Mesodermal cell (in vitro differentiated cells): Measurements from ENCODE around the gene NNAT.
"Not testable (repeated sequence)": the region's sequence is repeated elsewhere in the genome, so short reads cannot be mapped to it uniquely, and the experiment has no call there.

Experiments
- H3K27ac ChIP-seq: 2 replicates; pipeline ENCODE4 v1.7.0; 2013; ENCODE audit warnings: mild to moderate bottlenecking, low read depth, low read length, moderate library complexity; ENCODE audit not compliant: severe bottlenecking
- H3K36me3 ChIP-seq: 2 replicates; pipeline ENCODE4 v1.7.1; 2013; ENCODE audit warnings: mild to moderate bottlenecking, low read length, moderate library complexity; ENCODE audit not compliant: control insufficient read depth, insufficient read depth
- H3K4me1 ChIP-seq: one replicate; pipeline ENCODE4 v1.7.1; 2013; ENCODE audit warnings: mild to moderate bottlenecking, low read length; ENCODE audit not compliant: insufficient read depth, control insufficient read depth, poor library complexity, severe bottlenecking
- H3K4me3 ChIP-seq: 2 replicates; pipeline ENCODE4 v1.7.0; 2013; ENCODE audit warnings: low read length, control low read depth, mild to moderate bottlenecking; ENCODE audit not compliant: insufficient read depth, poor library complexity, severe bottlenecking; ENCODE audit errors: extremely low read depth
- H3K9me3 ChIP-seq: 2 replicates; pipeline ENCODE4 v1.7.1; 2013; ENCODE audit warnings: mild to moderate bottlenecking, low read length, moderate library complexity; ENCODE audit not compliant: control insufficient read depth
- WGBS, 2 experiments: methylation state at CpG; one replicate each; pipeline ENCODE4 v1.1.5; 2013; ENCODE audit warnings: missing lambda C conversion rate in 2 of 2; ENCODE audit not compliant: insufficient coverage in 2 of 2; 5-methylcytosine and 5-hydroxymethylcytosine counted together

Gene NNAT

DNA sequence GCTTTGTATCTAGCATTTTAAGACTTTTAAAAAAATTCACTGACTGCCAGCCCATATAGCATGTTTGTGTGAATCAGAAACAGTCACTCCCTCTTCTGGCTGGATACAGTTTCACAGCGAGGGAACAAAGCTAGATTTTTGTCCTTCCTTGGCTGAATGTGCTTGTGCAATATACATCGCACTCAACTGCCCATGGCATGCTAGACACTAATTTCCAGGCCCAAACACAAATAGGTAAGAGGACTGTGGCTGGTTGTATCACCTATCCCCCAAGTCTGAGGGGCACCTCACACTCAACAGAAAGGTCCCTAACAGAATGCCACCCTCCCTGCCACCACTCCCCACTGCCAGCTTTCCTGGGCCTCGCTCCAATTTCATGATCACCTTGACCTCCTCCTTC is 22.8 kb downstream of the NNAT start:
- Histone ChIP-seq H3K4me1 (no peaks in the 10 kb centered on the region), H3K36me3 (no peaks in the 10 kb centered on the region), H3K4me3 (no peak overlapping the region), H3K27ac (no peak overlapping the region), H3K9me3 (no peaks in the 10 kb centered on the region)
- WGBS, 2 experiments = 54 to 63% methylated on average over 2 of the region's 3 CpGs

- no peaks in the 10 kb centered on the region for H3K36me3 ChIP-seq
These were observed 23.3 kb downstream of the NNAT start for GRCh38 chr20:37544386-37544785.

DNA sequence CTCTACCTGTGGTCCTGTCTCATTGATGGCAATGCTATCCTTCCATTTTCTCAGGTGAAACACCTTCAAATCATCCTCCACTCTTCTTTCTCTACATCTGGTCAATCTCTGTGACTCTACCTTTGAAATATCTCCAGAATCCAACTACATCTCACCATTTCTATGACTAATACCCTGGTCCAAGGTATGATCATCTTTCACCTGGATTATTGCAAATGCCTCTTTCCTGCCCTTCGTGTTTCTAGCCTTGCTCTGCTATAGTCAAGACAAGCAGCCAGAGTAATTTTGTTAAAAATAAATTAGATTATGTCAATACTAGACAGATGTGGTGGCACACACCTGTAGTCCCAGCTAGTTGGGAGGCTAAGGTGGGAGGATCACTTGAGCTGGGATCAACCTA is 24.5 kb downstream of the NNAT start:
- Histone ChIP-seq H3K4me1 (no peaks in the 10 kb centered on the region), H3K36me3 (no peaks in the 10 kb centered on the region), H3K4me3 (no peak overlapping the region), H3K27ac (no peak overlapping the region), H3K9me3 (no peaks in the 10 kb centered on the region)
- no CpG with 5 or more reads among the region's 1 CpG for WGBS, 2 experiments

More at GRCh38 chr20:37544386-37544785, 23.3 kb downstream of the NNAT start:
- 71 to 81% methylated on average over 2 of the region's 3 CpGs for WGBS, 2 experiments
- no peak overlapping the region for H3K27ac ChIP-seq
- H3K9me3 ChIP-seq = no peaks in the 10 kb centered on the region
- no peaks in the 10 kb centered on the region for H3K4me1 ChIP-seq
- H3K4me3 ChIP-seq = no peak overlapping the region

DNA sequence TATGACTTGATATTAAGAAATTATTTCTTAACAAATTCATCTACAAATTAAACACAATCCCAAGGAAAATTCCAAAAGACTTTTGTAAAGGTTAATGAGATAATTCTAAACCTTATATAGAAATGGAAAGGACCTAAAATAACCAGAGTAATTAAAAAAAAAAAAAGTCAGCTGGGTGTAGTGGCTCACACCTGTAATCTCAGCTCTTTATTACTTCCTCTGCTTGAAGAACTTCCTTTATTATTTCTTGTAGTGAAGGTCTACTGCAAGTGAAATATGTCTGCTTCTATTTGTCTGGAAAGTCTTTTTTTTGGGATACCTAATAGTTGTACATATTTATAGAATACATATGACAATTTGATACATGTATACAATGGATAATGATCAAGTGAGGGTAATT is 26.9 kb downstream of the NNAT start:
- Histone ChIP-seq H3K9me3 (no peaks in the 10 kb centered on the region), H3K27ac (no peak overlapping the region), H3K4me1 (no peaks in the 10 kb centered on the region), H3K4me3 (no peak overlapping the region), H3K36me3 (no peaks in the 10 kb centered on the region)

GRCh38 chr20:37550101-37550920 is 29.3 kb downstream of the NNAT start:
- not testable (repeated sequence) for H3K4me3 ChIP-seq, H3K27ac ChIP-seq, H3K9me3 ChIP-seq, H3K4me1 ChIP-seq, H3K36me3 ChIP-seq
- WGBS, 2 experiments = 80% methylated on average over 1 of the region's 16 CpGs; no CpG with 5 or more reads in 1 of the 2 experiments

DNA sequence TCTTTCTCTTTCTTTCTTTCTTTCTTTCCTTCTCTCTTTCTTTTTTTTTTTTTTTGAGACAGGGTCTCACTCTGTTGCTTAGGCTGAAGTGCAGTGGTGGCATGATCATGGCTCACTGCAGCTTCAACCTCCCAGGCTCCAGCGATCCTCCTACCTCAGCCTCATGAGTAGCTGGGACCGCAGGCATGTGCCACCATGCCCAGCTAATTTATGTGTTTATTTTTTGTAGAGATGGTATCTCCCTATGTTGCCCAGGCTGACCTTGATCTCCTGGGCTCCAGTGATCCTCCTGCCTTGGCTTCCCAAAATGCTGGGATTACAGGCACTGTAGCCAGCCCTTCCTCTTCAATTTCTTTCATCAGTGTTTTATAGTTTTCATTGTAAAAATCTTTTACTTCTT is 30.6 kb downstream of the NNAT start:
- H3K27ac ChIP-seq, H3K9me3 ChIP-seq, H3K4me3 ChIP-seq, H3K36me3 ChIP-seq, H3K4me1 ChIP-seq: not testable (repeated sequence)
- WGBS, 2 experiments = 100% methylated on average over 1 of the region's 2 CpGs; no CpG with 5 or more reads in 1 of the 2 experiments

- Histone ChIP-seq H3K36me3 (no peaks in the 10 kb centered on the region), H3K4me3 (no peak overlapping the region), H3K4me1 (no peaks in the 10 kb centered on the region), H3K9me3 (no peaks in the 10 kb centered on the region), H3K27ac (no peak overlapping the region)
- 91% methylated on average over 1 of the region's 1 CpG; no CpG with 5 or more reads in 1 of the 2 experiments for WGBS, 2 experiments
These were observed 31.4 kb downstream of the NNAT start for GRCh38 chr20:37552415-37552814.

DNA sequence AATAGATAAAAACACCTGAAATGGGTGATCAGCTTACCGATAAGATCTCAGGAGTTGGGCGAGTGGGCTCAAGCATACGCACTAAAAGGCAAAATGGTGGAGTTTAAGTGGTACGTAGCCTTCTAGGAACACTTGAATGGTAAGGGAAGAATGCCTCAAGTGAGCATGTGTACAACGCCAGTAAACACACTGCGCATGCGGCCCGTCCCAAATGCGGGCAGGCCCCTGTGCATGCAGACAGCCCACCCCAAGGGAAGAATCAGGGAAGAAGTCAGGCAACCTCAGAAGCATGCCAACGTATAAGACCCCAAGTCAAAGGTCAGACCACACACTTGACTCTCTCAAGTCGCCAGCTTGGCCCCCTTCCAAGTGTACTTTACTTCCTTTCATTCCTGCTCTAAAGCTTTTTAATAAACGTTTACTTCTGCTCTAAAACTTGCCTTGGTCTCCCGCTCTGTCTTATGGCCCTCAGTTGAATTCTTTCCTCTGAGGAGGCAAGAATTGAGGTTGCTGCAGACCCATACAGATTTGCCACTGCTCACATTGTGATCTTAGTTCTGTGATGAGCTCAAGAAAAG is 33.8 kb downstream of the NNAT start:
- H3K36me3 ChIP-seq, H3K4me3 ChIP-seq, H3K4me1 ChIP-seq, H3K9me3 ChIP-seq, H3K27ac ChIP-seq: not testable (repeated sequence)
- WGBS, 2 experiments = 94% methylated on average over 8 to 11 of the region's 13 CpGs

DNA sequence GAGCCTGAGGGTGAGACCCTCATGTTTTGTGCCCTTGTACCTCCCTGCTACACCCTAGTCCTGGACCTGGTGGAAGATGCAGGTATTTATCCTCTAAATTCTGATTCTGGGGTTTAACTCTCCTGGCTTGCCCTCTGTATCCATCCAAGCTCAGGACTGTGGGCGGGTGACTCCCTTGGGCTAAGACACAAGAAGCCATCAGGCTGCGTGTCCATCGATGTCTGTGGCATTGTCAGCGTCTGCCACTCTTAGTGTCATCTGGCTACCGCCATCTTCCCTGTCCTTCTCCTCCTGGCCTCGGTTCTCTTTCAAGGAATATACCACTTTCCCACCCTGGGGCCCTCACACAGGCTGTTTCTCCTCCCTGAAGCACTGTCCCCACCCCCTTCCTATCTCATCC is 35.5 kb downstream of the NNAT start:
- H3K9me3 ChIP-seq = no peaks in the 10 kb centered on the region
- H3K36me3 ChIP-seq = no peaks in the 10 kb centered on the region
- no peak overlapping the region for H3K4me3 ChIP-seq
- no peaks in the 10 kb centered on the region for H3K4me1 ChIP-seq
- no peak overlapping the region for H3K27ac ChIP-seq
- 83 to 87% methylated on average over 6 of the region's 6 CpGs for WGBS, 2 experiments

DNA sequence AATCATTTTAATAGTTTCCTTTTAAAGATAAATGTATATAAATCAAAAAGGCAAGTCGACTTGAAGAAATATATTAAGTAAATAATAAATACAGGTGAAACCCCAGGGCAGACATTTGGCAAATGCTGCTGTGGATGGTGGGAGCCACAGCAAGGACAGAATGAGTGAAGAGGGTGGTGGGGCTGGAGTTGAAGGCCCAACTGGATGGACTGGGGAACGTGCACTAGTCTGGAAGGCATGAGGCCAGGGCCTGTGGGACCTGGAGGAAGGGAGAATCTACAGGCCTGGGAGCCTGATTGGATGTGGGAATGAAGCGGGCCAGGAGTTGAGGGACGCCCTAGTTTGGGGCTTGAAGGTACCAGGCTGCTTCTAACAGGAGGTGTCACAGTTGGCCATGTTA is 37.3 kb downstream of the NNAT start:
- 88 to 100% methylated on average over 3 of the region's 4 CpGs for WGBS, 2 experiments
- Histone ChIP-seq H3K9me3 (no peaks in the 10 kb centered on the region), H3K4me1 (no peaks in the 10 kb centered on the region), H3K4me3 (no peak overlapping the region), H3K27ac (no peak overlapping the region), H3K36me3 (no peaks in the 10 kb centered on the region)

DNA sequence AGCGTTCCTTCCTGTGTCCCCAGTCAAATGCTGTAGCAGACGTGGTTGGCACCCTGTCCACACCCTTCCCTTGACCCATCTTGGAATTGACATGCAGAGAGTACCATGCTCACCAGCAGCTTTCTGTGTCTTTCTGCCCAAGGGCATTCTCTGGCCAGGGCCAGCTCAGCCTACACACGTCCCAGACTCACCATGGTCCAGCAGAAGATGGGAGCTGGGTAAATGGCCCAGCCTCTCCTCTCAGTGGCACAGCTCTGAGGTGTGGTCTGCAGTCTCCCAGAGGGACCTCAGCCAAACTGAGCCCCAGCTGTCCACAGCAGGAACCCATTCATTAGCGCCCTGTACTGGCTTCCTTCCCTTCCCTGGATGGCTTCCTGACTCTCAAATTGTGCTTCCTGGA is 37.7 kb downstream of the NNAT start:
- WGBS, 2 experiments = 86 to 96% methylated on average over 4 of the region's 4 CpGs
- Histone ChIP-seq H3K27ac (no peak overlapping the region), H3K4me1 (no peaks in the 10 kb centered on the region), H3K4me3 (no peak overlapping the region), H3K36me3 (no peaks in the 10 kb centered on the region), H3K9me3 (no peaks in the 10 kb centered on the region)
